ENCODE results near the gene ZBTB38.

Gene ZBTB38

DNA sequence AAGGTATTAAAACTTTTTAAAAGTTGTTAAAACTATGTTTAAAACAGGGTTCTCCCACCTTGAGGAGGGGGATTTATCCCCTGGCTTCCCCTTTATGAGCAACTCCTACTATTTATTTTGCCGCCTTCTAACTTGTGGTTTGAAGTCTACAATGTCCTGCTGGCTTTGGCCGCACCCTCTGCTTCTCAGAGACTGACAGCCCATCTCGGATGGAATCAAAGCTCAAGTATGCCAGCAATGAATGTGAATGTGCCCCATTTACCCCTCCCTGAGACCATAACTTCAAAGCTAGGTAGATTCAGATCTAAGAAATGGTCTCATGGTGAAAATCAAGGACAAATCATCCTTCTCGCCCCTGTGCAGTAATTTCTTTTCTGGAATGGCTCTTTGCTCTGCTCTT is 10.3 kb downstream of the ZBTB38 start:
- no peak for TF ChIP-seq CTCF (IDR thresholded peaks at IDR 0.05)
- Mint-ChIP-seq H3K9me3 (no peaks in the 10 kb centered on the region), H3K4me1 (peaks cover 12% of the 10 kb centered on the region), H3K27ac (no peak overlapping the region), H3K27me3 (ENCODE audit: low read depth, poor library complexity) (no peaks in the 10 kb centered on the region), H3K4me3 (no peak overlapping the region), H3K36me3 (ENCODE audit: low read depth) (peaks cover 60% of the 10 kb centered on the region)
- DNase-seq, result no peak

- DNase-seq, result no peak
- no peak overlapping the region for H3K27ac Mint-ChIP-seq
These were observed 11.1 kb downstream of the ZBTB38 start for GRCh38 chr3:141379250-141379966.

DNA sequence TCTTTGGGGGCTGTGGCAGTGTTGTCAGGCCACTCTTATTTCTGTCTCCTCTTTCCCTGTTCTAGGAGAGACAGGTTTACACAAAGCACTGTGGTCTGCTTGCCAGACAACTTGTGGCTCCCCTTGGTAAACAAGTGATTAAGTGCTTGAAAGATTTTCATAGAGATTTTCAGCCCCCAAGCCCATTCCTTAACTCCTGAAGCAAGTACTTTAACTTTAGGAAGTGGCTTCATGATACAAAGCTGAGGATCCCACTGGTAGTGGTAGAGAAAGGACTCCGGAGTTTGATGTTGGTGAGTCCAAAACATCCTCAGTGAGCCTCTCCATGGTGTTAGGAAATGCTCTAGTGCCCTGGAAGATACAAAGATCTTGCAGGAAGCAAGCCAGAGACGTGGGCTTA is 12.0 kb downstream of the ZBTB38 start:
- H3K27ac Mint-ChIP-seq, result no peak overlapping the region
- TF ChIP-seq CTCF (IDR thresholded peaks at IDR 0.05), result no peak
- H3K36me3 Mint-ChIP-seq (ENCODE audit: low read depth), result peaks cover 58% of the 10 kb centered on the region
- H3K4me3 Mint-ChIP-seq, result no peak overlapping the region
- no peaks in the 10 kb centered on the region for H3K9me3 Mint-ChIP-seq
- DNase-seq, result no peak
- no peaks in the 10 kb centered on the region for H3K27me3 Mint-ChIP-seq (ENCODE audit: low read depth, poor library complexity)
- H3K4me1 Mint-ChIP-seq, result peaks cover 29% of the 10 kb centered on the region

More at GRCh38 chr3:141379250-141379966, 11.1 kb downstream of the ZBTB38 start:
- Mint-ChIP-seq H3K4me3 (no peak overlapping the region), H3K36me3 (ENCODE audit: low read depth) (peaks cover 59% of the 10 kb centered on the region), H3K27me3 (ENCODE audit: low read depth, poor library complexity) (no peaks in the 10 kb centered on the region), H3K9me3 (no peaks in the 10 kb centered on the region), H3K4me1 (peaks cover 21% of the 10 kb centered on the region)
- TF ChIP-seq CTCF (IDR thresholded peaks at IDR 0.05), result no peak

DNA sequence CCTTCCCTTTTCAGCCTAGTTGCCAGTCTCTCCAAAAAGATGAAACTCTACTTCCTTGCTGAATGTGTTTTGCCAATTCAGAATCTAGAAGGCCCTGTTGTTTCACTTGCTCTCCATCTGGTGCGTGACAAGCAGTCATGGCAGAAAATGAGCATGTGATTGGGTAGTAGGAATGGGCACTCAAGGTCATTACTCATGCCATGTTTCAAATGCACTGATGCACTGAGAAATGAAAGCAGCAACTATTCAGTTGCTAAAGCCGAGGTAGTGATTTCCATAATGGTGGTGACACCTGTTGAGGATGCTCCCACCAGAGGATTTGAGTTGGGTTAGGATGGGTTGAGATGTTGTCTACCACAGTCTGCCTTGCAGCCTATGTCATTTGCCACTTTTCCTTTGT is 12.7 kb downstream of the ZBTB38 start:
- Mint-ChIP-seq H3K27me3 (ENCODE audit: low read depth, poor library complexity) (no peaks in the 10 kb centered on the region), H3K9me3 (no peaks in the 10 kb centered on the region), H3K36me3 (ENCODE audit: low read depth) (peaks cover 51% of the 10 kb centered on the region), H3K4me1 (peaks cover 37% of the 10 kb centered on the region), H3K27ac (no peak overlapping the region), H3K4me3 (no peak overlapping the region)
- TF ChIP-seq CTCF (IDR thresholded peaks at IDR 0.05), result no peak
- no peak for DNase-seq

GRCh38 chr3:141382571-141382970 is 14.3 kb downstream of the ZBTB38 start:
- Mint-ChIP-seq H3K4me3 (no peak overlapping the region), H3K36me3 (ENCODE audit: low read depth) (peaks cover 40% of the 10 kb centered on the region), H3K9me3 (no peaks in the 10 kb centered on the region), H3K27me3 (ENCODE audit: low read depth, poor library complexity) (no peaks in the 10 kb centered on the region), H3K27ac (no peak overlapping the region), H3K4me1 (peaks cover 50% of the 10 kb centered on the region)
- TF ChIP-seq CTCF (IDR thresholded peaks at IDR 0.05), result no peak
- DNase-seq, result no peak

DNA sequence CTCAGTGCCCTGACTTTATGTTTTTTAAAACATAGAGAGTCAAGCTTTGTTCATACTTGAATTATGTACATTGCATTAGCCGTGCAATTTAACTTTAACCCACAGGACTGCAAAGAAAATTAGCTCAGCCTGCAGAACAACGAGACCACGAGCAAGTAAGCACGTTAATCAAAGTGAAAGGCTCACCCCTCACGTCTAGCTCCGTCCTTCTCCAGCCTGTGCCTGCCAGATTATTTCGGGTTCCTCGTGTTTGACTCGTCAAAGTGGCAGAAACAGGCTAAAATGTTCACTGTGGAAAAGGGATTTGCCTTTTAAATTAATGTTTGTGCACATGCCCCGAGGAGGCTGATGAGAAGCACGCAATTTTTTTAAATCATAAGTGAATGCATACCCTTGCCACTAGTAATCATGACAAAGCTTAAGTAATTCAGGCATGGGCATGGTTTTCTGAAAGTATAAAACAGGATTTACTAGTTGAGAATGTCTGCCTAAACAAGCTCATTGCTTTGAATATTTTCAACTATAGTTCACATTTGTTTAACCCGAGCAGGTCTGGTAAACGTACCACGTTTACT is 15.3 kb downstream of the ZBTB38 start:
- Mint-ChIP-seq H3K4me3 (no peak overlapping the region), H3K9me3 (no peaks in the 10 kb centered on the region), H3K27me3 (ENCODE audit: low read depth, poor library complexity) (no peaks in the 10 kb centered on the region), H3K27ac (no peak overlapping the region), H3K4me1 (peaks cover 50% of the 10 kb centered on the region), H3K36me3 (ENCODE audit: low read depth) (peaks cover 29% of the 10 kb centered on the region)
- no peak for DNase-seq
- TF ChIP-seq CTCF (IDR thresholded peaks at IDR 0.05), result no peak

All from nephron progenitor cell (in vitro differentiated cells).